22Rv1 (cell line): ENCODE measurements around the gene ZNF208.

Experiments used
- ZFX ChIP-seq: fragments of 450-650 bp; IDR thresholded peaks from 2 replicates; pipeline ENCODE4 v1.6.1; 2017; ENCODE audit warnings: antibody characterized with exemption, borderline replicate concordance
- TF ChIP-seq, protein P1 (sequence below): fragments of 450-650 bp; IDR thresholded peaks from 2 replicates; pipeline ENCODE4 v1.5.1; 2017; ENCODE audit warnings: mild to moderate bottlenecking

DNA sequence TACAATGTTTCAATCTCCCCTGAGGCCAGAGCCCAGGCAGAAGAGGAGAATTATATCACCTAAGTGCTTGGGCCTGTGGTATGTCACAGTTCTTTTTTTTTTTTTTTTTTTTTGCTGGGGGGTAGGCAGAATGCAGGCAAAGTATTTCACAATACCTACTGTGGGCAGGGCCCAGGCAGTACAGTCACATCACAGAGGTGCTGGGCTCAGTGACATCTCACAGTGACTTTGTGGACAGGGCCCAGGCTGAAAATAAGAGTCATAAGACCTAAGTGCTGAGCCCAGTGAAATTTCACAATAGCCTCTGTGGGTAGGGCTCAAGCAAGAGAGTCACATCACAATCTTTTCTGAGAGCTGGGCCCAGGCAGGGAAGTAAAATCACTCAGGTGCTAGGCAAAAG, 15.9 kb upstream of the ZNF208 start:
- TF ChIP-seq, protein P1, sequence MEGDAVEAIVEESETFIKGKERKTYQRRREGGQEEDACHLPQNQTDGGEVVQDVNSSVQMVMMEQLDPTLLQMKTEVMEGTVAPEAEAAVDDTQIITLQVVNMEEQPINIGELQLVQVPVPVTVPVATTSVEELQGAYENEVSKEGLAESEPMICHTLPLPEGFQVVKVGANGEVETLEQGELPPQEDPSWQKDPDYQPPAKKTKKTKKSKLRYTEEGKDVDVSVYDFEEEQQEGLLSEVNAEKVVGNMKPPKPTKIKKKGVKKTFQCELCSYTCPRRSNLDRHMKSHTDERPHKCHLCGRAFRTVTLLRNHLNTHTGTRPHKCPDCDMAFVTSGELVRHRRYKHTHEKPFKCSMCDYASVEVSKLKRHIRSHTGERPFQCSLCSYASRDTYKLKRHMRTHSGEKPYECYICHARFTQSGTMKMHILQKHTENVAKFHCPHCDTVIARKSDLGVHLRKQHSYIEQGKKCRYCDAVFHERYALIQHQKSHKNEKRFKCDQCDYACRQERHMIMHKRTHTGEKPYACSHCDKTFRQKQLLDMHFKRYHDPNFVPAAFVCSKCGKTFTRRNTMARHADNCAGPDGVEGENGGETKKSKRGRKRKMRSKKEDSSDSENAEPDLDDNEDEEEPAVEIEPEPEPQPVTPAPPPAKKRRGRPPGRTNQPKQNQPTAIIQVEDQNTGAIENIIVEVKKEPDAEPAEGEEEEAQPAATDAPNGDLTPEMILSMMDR, result no peak
- TF ChIP-seq ZFX, result no peak
